ENCODE measurements around the gene EFCC1.

GRCh38 chr3:128987302-128988100 lies 13.6 kb upstream of the EFCC1 start:
- TF ChIP-seq CTCF (IDR thresholded peaks at IDR 0.05; ENCODE audit: low read depth, low read length, poor library complexity, severe bottlenecking) (no peak), EZH2phosphoT487 (IDR thresholded peaks at IDR 0.05; ENCODE audit: borderline replicate concordance, low read length) (no peak)
